ENCODE data around the gene UBE2F. TPM values are rescaled to one million over a fixed set of nuclear protein-coding genes. Genes with fewer than 3 reads are reported as not detected.

UBE2F gene
- total and polyA plus RNA-seq, 9 of the 15 experiments (the other 6 are each of a cell fraction or from before 2014, with no cell fraction given): 18.1 to 88.1 (median 53.0) TPM

DNA sequence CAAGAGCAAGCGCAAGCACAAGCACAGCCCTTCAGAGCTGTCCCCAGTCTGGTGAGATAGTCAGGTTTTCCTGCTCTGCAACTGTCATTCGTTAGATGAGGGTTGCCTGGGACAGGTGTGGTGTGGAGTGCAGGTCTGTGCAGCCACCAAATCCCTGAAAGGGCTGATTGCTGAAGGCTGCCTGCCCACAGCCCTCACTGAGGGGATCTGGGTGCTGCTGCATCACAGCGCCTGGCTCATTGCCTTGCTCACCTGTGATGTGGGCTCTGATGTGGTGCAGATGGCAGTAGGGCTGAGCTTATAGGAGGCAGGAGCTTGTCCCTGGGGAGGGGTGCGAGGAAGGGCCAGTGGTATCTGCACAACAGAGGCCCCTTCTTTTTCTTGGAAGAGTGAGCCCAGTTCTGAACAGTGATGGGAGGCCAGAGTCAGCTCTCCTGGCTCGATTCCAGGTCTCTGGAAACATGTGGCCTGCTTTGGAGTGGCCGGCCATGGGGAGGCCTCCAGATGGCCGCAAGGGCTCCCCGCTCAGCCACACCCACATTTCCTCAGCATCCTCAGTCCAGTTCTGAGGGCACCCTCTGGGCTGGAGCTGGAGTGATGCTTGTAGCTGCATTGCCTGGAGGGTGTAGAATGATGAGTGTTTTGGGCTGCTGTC is 11.4 kb downstream of the UBE2F start (continued):
- TF ChIP-seq, protein P1, sequence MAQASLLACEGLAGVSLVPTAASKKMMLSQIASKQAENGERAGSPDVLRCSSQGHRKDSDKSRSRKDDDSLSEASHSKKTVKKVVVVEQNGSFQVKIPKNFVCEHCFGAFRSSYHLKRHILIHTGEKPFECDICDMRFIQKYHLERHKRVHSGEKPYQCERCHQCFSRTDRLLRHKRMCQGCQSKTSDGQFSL (CRISPR knock-in tag; IDR thresholded peaks at IDR 0.05): no peak
- TF ChIP-seq, protein P1 (tag; IDR thresholded peaks at IDR 0.05): no peak
- TF ChIP-seq TSC22D4 (tag; IDR thresholded peaks at IDR 0.05) (no peak), POLR2G (IDR thresholded peaks at IDR 0.05; ENCODE audit: low read depth, low read length) (0 out of 2 replicates have a peak, but pooled peaks have one; percentile 21), NR1H2 (CRISPR knock-in tag; IDR thresholded peaks at IDR 0.05) (no peak), KLF13 (tag; IDR thresholded peaks at IDR 0.05; ENCODE audit: borderline replicate concordance, low read depth) (peak; percentile 26; the same call in 1 of the 2 replicates), MYC (IDR thresholded peaks at IDR 0.05; ENCODE audit: low read depth, low read length) (peak; percentile 82), MYC (CRISPR knock-in tag; IDR thresholded peaks at IDR 0.05; ENCODE audit: borderline replicate concordance, low read depth) (no peak), GABPA (tag; conservative IDR thresholded peaks at IDR 0.05; ENCODE audit: low read depth) (no peak), NR4A1 (CRISPR knock-in tag; IDR thresholded peaks at IDR 0.05) (no peak), NR4A1 (tag; IDR thresholded peaks at IDR 0.05) (no peak), MAZ (CRISPR knock-in tag; conservative IDR thresholded peaks at IDR 0.05 in 1 of 2, IDR thresholded peaks at IDR 0.05 in 1 of 2) (peak in 1 of 2 experiments; percentile 34; a peak in 1 of 4 replicates), CTBP1 (IDR thresholded peaks at IDR 0.05; ENCODE audit: borderline replicate concordance) (peak; percentile 43; the same call in 1 of the 2 replicates), L3MBTL2 (IDR thresholded peaks at IDR 0.05) (0 out of 2 replicates have a peak, but pooled peaks have one; percentile 26)
- TF ChIP-seq, protein P2, sequence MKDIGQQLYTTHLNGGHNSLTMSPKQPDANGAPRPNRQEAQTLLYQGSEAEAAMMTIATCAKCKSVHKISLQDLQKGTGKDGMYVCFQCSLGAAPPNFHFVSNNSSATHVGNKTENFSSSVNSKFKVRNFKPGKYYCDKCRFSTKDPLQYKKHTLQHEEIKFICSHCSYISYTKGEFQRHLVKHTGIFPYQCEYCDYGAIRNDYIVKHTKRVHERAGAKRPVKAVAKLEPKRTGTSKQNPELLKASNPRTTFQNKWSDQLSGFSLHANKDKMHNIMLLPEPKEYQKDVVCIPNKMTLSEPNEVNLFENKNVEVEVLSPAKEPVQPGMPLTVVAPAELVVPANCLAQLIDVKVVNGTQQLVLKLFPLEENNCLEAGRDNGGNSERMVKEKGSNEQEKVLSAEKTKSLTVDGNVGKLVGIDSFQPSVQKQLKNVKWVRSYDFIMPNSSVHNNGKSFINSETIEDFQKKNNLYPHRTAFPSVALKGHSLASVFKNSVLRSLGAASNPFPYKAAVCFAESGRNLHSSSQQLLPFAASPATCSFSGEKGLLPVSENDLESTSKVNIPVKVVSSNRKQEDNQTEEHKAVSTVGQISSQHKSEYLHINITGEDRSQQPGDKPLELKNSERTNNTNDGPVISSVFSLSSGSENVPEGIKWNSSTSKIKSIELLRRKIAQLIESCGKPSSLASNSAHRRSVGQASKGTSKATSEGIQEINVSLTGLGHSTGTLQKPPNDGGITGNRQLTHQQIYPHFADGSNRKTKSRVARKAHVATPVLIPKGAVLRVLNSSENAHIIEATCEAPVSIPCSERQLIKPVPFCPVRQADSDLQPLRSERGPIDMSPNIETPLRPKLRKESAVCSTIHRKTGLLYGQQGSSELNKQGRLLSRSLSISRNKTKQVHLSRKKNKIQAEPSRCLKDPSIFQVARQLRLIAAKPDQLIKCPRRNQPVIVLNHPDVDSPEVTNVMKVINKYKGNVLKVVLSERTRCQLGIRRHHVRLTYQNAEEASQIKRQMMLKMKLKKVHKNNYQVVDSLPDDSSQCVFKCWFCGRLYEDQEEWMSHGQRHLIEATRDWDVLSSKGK (CRISPR knock-in tag; IDR thresholded peaks at IDR 0.05): no peak
- TF ChIP-seq, protein P3, sequence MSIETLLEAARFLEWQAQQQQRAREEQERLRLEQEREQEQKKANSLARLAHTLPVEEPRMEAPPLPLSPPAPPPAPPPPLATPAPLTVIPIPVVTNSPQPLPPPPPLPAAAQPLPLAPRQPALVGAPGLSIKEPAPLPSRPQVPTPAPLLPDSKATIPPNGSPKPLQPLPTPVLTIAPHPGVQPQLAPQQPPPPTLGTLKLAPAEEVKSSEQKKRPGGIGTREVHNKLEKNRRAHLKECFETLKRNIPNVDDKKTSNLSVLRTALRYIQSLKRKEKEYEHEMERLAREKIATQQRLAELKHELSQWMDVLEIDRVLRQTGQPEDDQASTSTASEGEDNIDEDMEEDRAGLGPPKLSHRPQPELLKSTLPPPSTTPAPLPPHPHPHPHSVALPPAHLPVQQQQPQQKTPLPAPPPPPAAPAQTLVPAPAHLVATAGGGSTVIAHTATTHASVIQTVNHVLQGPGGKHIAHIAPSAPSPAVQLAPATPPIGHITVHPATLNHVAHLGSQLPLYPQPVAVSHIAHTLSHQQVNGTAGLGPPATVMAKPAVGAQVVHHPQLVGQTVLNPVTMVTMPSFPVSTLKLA (conservative IDR thresholded peaks at IDR 0.05): peak in 1 of 2 experiments; percentile 80; a peak in 2 of 4 replicates

Data from K562 (cell line).